LHCN-M2 (cell line): Measurements from ENCODE around the gene ATF6B. TPM values are rescaled to one million over a fixed set of nuclear protein-coding genes. Genes with fewer than 3 reads are reported as not detected.

Experiments used
- DNase-seq: peaks from one replicate; pipeline ENCODE4 v3.0.0-alpha.2; 2012; ENCODE audit warnings: low read depth
- polyA plus RNA-seq: library from polyadenylated mRNA; unstranded; fragments of >200 nt; gene quantifications from one replicate; pipeline ENCODE4 v1.2.1, GENCODE V29; 2012; ENCODE audit warnings: missing spikeins
- total RNA-seq: library from RNA; depleted of rRNA; stranded (reverse); fragments of >200 nt; gene quantifications from 2 replicates; pipeline ENCODE4 v1.2.3, GENCODE V29; 2014; rRNA removed

ATF6B gene
- total RNA-seq, result 29.8 and 34.7 TPM in 2 replicates
- polyA plus RNA-seq, result 71.0 TPM

GRCh38 chr6:32127717-32128592 lies at the start of gene ATF6B:
Gene ATF6B (minus strand): TSS chr6:32128246. CDS start chr6:32128207, 39 bp downstream.
- DNase-seq, result peak; percentile 100

GRCh38 chr6:32177183-32177787 lies 49.2 kb upstream of the ATF6B start:
- DNase-seq, result no peak

- peak; percentile 70 for DNase-seq
Observed at GRCh38 chr6:32176476-32177182, 48.6 kb upstream of the ATF6B start.

GRCh38 chr6:32175711-32176475 lies 47.8 kb upstream of the ATF6B start, which contains the start of gene AGPAT1:
Gene AGPAT1 (minus strand): TSS chr6:32176084. CDS start chr6:32171496, 4,588 bp downstream.
- peak; percentile 94 for DNase-seq

- DNase-seq, result no peak
Observed at GRCh38 chr6:32175322-32175710, 47.3 kb upstream of the ATF6B start.

GRCh38 chr6:32174416-32174815 lies 46.4 kb upstream of the ATF6B start:
- DNase-seq, result no peak

GRCh38 chr6:32173051-32173727 lies 45.1 kb upstream of the ATF6B start:
- DNase-seq, result no peak

GRCh38 chr6:32171234-32171633 lies 43.2 kb upstream of the ATF6B start:
- no peak for DNase-seq

GRCh38 chr6:32170294-32170693 lies 42.2 kb upstream of the ATF6B start:
- no peak for DNase-seq

GRCh38 chr6:32168807-32169591 lies 41.0 kb upstream of the ATF6B start:
- DNase-seq, result peak; percentile 18

- DNase-seq, result no peak
Observed at GRCh38 chr6:32168350-32168749, 40.3 kb upstream of the ATF6B start.

- no peak for DNase-seq
Observed at GRCh38 chr6:32167761-32168262, 39.8 kb upstream of the ATF6B start.

- DNase-seq, result no peak
Observed at GRCh38 chr6:32167154-32167760, 39.2 kb upstream of the ATF6B start.

- no peak for DNase-seq
Observed at GRCh38 chr6:32166411-32167061, 38.5 kb upstream of the ATF6B start.

- no peak for DNase-seq
Observed at GRCh38 chr6:32164295-32164694, 36.2 kb upstream of the ATF6B start, which contains the start of gene EGFL8. Gene EGFL8 (plus strand): TSS chr6:32164595. CDS start chr6:32166166, 1,571 bp downstream.

GRCh38 chr6:32163559-32164258 lies 35.7 kb upstream of the ATF6B start:
- DNase-seq, result no peak

GRCh38 chr6:32158052-32158451 lies 30.0 kb upstream of the ATF6B start:
- DNase-seq, result no peak

- no peak for DNase-seq
Observed at GRCh38 chr6:32156891-32157290, 28.8 kb upstream of the ATF6B start.
